OCI-LY1 (cell line): ENCODE results near the gene CYP3A4.
A peak's percentile ranks its signal among the peaks of the same experiment; 100 is the strongest.

ENCODE experiments used
- H2AFZ ChIP-seq: fragments of 200-600 bp; sonication (generic), shearing (Covaris generic); 2 replicates; pipeline ENCODE4 v1.6.0; 2014; ENCODE audit warnings: antibody characterized with exemption, mild to moderate bottlenecking, low read length
- H3F3A ChIP-seq: fragments of 200-600 bp; sonication (generic), shearing (Covaris generic); 2 replicates; pipeline ENCODE4 v1.6.0; 2014; ENCODE audit warnings: mild to moderate bottlenecking, antibody characterized with exemption, low read length, moderate library complexity; ENCODE audit not compliant: insufficient read depth
- H3K27ac ChIP-seq: fragments of 200-600 bp; sonication (generic); 2 replicates; pipeline ENCODE4 v1.5.1; 2014; ENCODE audit warnings: low read length, mixed run types, mild to moderate bottlenecking, low read depth; ENCODE audit not compliant: poor library complexity, severe bottlenecking
- H3K27me3 ChIP-seq: fragments of 200-600 bp; sonication (generic); 2 replicates; pipeline ENCODE4 v1.6.0; 2014; ENCODE audit warnings: antibody characterized with exemption, mild to moderate bottlenecking, low read length, moderate library complexity; ENCODE audit not compliant: insufficient read depth
- H3K36me3 ChIP-seq: fragments of 200-600 bp; sonication (generic); 2 replicates; pipeline ENCODE4 v1.6.1; 2014; ENCODE audit warnings: mild to moderate bottlenecking, antibody characterized with exemption, low read length, moderate library complexity, mixed read lengths; ENCODE audit not compliant: insufficient read depth
- H3K4me1 ChIP-seq: fragments of 200-600 bp; sonication (generic); 2 replicates; pipeline ENCODE4 v1.5.1; 2014; ENCODE audit warnings: mild to moderate bottlenecking, low read length, moderate library complexity; ENCODE audit not compliant: insufficient read depth, severe bottlenecking
- H3K4me2 ChIP-seq: fragments of 200-600 bp; sonication (generic), shearing (Covaris generic); 2 replicates; pipeline ENCODE4 v1.6.1; 2014; ENCODE audit warnings: low read length
- H3K4me3 ChIP-seq: fragments of 200-600 bp; sonication (generic); 2 replicates; pipeline ENCODE4 v1.5.1; 2014; ENCODE audit warnings: low read length, low read depth, mild to moderate bottlenecking, mixed read lengths; ENCODE audit not compliant: poor library complexity, severe bottlenecking
- H3K79me2 ChIP-seq: fragments of 200-600 bp; shearing (Covaris generic); 2 replicates; pipeline ENCODE4 v1.6.1; 2016; ENCODE audit warnings: mixed run types, low read length, mixed read lengths; ENCODE audit not compliant: insufficient read depth
- H3K9ac ChIP-seq: fragments of 200-600 bp; sonication (generic), shearing (Covaris generic); 2 replicates; pipeline ENCODE4 v1.6.1; 2014; ENCODE audit warnings: mild to moderate bottlenecking, low read length, mixed read lengths
- H3K9me2 ChIP-seq: fragments of 200-600 bp; sonication (generic), shearing (Covaris generic); 2 replicates; pipeline ENCODE4 v1.6.1; 2014; ENCODE audit warnings: low read depth, mild to moderate bottlenecking, low read length, mixed read lengths
- H3K9me3 ChIP-seq: fragments of 200-600 bp; shearing (Covaris generic); 2 replicates; pipeline ENCODE4 v1.6.1; 2014; ENCODE audit warnings: low read length, mixed read lengths
- H4K20me1 ChIP-seq: fragments of 200-600 bp; sonication (generic), shearing (Covaris generic); 2 replicates; pipeline ENCODE4 v1.6.0; 2016; ENCODE audit warnings: mild to moderate bottlenecking, low read length; ENCODE audit not compliant: insufficient read depth
- EZH2 ChIP-seq: fragments of 200-600 bp; sonication (generic), shearing (Covaris generic); IDR thresholded peaks from 2 replicates; pipeline ENCODE4 v1.8.0; 2017; ENCODE audit warnings: borderline replicate concordance, mixed run types, mild to moderate bottlenecking, antibody characterized with exemption, low read length, moderate library complexity, mixed read lengths
- TF ChIP-seq, protein P1 (sequence below): fragments of 200-600 bp; sonication (generic), shearing (Covaris generic); IDR thresholded peaks from 2 replicates; pipeline ENCODE4 v1.5.1; 2017; ENCODE audit warnings: mild to moderate bottlenecking, antibody characterized with exemption, low read length, moderate library complexity, mixed read lengths

CYP3A4 gene

GRCh38 chr7:99733448-99733847 lies 50.5 kb downstream of the CYP3A4 start:
- no peak for TF ChIP-seq EZH2
- TF ChIP-seq, protein P1, sequence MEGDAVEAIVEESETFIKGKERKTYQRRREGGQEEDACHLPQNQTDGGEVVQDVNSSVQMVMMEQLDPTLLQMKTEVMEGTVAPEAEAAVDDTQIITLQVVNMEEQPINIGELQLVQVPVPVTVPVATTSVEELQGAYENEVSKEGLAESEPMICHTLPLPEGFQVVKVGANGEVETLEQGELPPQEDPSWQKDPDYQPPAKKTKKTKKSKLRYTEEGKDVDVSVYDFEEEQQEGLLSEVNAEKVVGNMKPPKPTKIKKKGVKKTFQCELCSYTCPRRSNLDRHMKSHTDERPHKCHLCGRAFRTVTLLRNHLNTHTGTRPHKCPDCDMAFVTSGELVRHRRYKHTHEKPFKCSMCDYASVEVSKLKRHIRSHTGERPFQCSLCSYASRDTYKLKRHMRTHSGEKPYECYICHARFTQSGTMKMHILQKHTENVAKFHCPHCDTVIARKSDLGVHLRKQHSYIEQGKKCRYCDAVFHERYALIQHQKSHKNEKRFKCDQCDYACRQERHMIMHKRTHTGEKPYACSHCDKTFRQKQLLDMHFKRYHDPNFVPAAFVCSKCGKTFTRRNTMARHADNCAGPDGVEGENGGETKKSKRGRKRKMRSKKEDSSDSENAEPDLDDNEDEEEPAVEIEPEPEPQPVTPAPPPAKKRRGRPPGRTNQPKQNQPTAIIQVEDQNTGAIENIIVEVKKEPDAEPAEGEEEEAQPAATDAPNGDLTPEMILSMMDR, result peak; percentile 62
- Histone ChIP-seq H3K4me3 (no peak overlapping the region), H3K36me3 (no peaks in the 10 kb centered on the region), H3F3A (no peaks in the 10 kb centered on the region), H3K79me2 (no peaks in the 10 kb centered on the region), H3K4me1 (no peaks in the 10 kb centered on the region), H3K9me3 (no peaks in the 10 kb centered on the region), H3K27ac (no peak overlapping the region), H2AFZ (no peak overlapping the region), H3K9ac (no peak overlapping the region), H4K20me1 (no peaks in the 10 kb centered on the region), H3K27me3 (no peaks in the 10 kb centered on the region), H3K4me2 (no peak overlapping the region), H3K9me2 (no peaks in the 10 kb centered on the region)

GRCh38 chr7:99733003-99733402 lies 51.0 kb downstream of the CYP3A4 start:
- no peaks in the 10 kb centered on the region for H3K36me3 ChIP-seq
- H3K4me3 ChIP-seq, result no peak overlapping the region
- no peak overlapping the region for H3K9ac ChIP-seq
- H3K4me2 ChIP-seq, result no peak overlapping the region
- no peaks in the 10 kb centered on the region for H3K9me2 ChIP-seq
- H3K4me1 ChIP-seq, result no peaks in the 10 kb centered on the region
- H3F3A ChIP-seq, result no peaks in the 10 kb centered on the region
- no peak overlapping the region for H3K27ac ChIP-seq
- H3K79me2 ChIP-seq, result no peaks in the 10 kb centered on the region
- H4K20me1 ChIP-seq, result no peaks in the 10 kb centered on the region
- no peaks in the 10 kb centered on the region for H3K9me3 ChIP-seq
- TF ChIP-seq EZH2, result no peak
- TF ChIP-seq, protein P1, result no peak
- no peak overlapping the region for H2AFZ ChIP-seq
- H3K27me3 ChIP-seq, result no peaks in the 10 kb centered on the region

- TF ChIP-seq EZH2, result no peak
- TF ChIP-seq, protein P1, result no peak
Observed at GRCh38 chr7:99731638-99732374, 52.2 kb downstream of the CYP3A4 start.

More at GRCh38 chr7:99731638-99732374, 52.2 kb downstream of the CYP3A4 start:
- Histone ChIP-seq H3K9ac (no peak overlapping the region), H3K4me2 (no peak overlapping the region), H2AFZ (no peak overlapping the region), H3K4me1 (no peaks in the 10 kb centered on the region), H3K27me3 (no peaks in the 10 kb centered on the region), H3K27ac (no peak overlapping the region), H3K4me3 (no peak overlapping the region), H3K36me3 (no peaks in the 10 kb centered on the region), H3F3A (no peaks in the 10 kb centered on the region), H3K79me2 (no peaks in the 10 kb centered on the region), H4K20me1 (no peaks in the 10 kb centered on the region), H3K9me3 (no peaks in the 10 kb centered on the region), H3K9me2 (no peaks in the 10 kb centered on the region)
